ENCODE measurements around the gene GATB.

The GATB gene

GRCh38 chr4:151685303-151685702 lies 75.5 kb downstream of the GATB start:
- no peaks in the 10 kb centered on the region for H3K36me3 ChIP-seq (ENCODE audit: insufficient read depth)
- H3K9ac ChIP-seq = no peak overlapping the region
- H3K4me3 ChIP-seq (IDR thresholded peaks at IDR 0.05; ENCODE audit: insufficient read depth, low read depth, low read length) = no peak overlapping the region
- TF ChIP-seq CTCF (conservative IDR thresholded peaks at IDR 0.05; ENCODE audit: low read depth, low read length) = no peak
- no peaks in the 10 kb centered on the region for H4K20me1 ChIP-seq (ENCODE audit: insufficient read depth)
- H3K27ac ChIP-seq = no peak overlapping the region
- H2AFZ ChIP-seq (ENCODE audit: low read depth) = no peak overlapping the region
- no peaks in the 10 kb centered on the region for H3K79me2 ChIP-seq (ENCODE audit: insufficient read depth, low read depth)
- H3K27me3 ChIP-seq (ENCODE audit: insufficient read depth, low read depth) = no peaks in the 10 kb centered on the region
- H3K4me2 ChIP-seq = no peak overlapping the region
- H3K4me1 ChIP-seq (ENCODE audit: low read depth, poor library complexity, severe bottlenecking) = peaks cover 32% of the 10 kb centered on the region

- H3K4me1 ChIP-seq (ENCODE audit: low read depth, poor library complexity, severe bottlenecking) = peaks cover 3% of the 10 kb centered on the region
- TF ChIP-seq CTCF (conservative IDR thresholded peaks at IDR 0.05; ENCODE audit: low read depth, low read length) = no peak
- H3K27me3 ChIP-seq (ENCODE audit: insufficient read depth, low read depth) = no peaks in the 10 kb centered on the region
- H4K20me1 ChIP-seq (ENCODE audit: insufficient read depth) = no peaks in the 10 kb centered on the region
- H3K79me2 ChIP-seq (ENCODE audit: insufficient read depth, low read depth) = no peaks in the 10 kb centered on the region
- H3K36me3 ChIP-seq (ENCODE audit: insufficient read depth) = no peaks in the 10 kb centered on the region
- no peak overlapping the region for H2AFZ ChIP-seq (ENCODE audit: low read depth)
- no peak overlapping the region for H3K4me3 ChIP-seq (IDR thresholded peaks at IDR 0.05; ENCODE audit: insufficient read depth, low read depth, low read length)
- H3K4me2 ChIP-seq = no peak overlapping the region
- no peak overlapping the region for H3K27ac ChIP-seq
- no peak overlapping the region for H3K9ac ChIP-seq
Observed at GRCh38 chr4:151681085-151681484, 79.7 kb downstream of the GATB start.

- H3K4me3 ChIP-seq (IDR thresholded peaks at IDR 0.05; ENCODE audit: insufficient read depth, low read depth, low read length) = no peak overlapping the region
- no peaks in the 10 kb centered on the region for H4K20me1 ChIP-seq (ENCODE audit: insufficient read depth)
- no peak overlapping the region for H3K9ac ChIP-seq
- peaks cover 3% of the 10 kb centered on the region for H3K4me1 ChIP-seq (ENCODE audit: low read depth, poor library complexity, severe bottlenecking)
- H3K36me3 ChIP-seq (ENCODE audit: insufficient read depth) = no peaks in the 10 kb centered on the region
- H2AFZ ChIP-seq (ENCODE audit: low read depth) = no peak overlapping the region
- H3K27ac ChIP-seq = no peak overlapping the region
- no peak for TF ChIP-seq CTCF (conservative IDR thresholded peaks at IDR 0.05; ENCODE audit: low read depth, low read length)
- no peaks in the 10 kb centered on the region for H3K79me2 ChIP-seq (ENCODE audit: insufficient read depth, low read depth)
- no peaks in the 10 kb centered on the region for H3K27me3 ChIP-seq (ENCODE audit: insufficient read depth, low read depth)
- H3K4me2 ChIP-seq = no peak overlapping the region
Observed at GRCh38 chr4:151679231-151679630, 81.6 kb downstream of the GATB start.

- no peak overlapping the region for H2AFZ ChIP-seq (ENCODE audit: low read depth)
- no peaks in the 10 kb centered on the region for H3K79me2 ChIP-seq (ENCODE audit: insufficient read depth, low read depth)
- no peak overlapping the region for H3K9ac ChIP-seq
- no peaks in the 10 kb centered on the region for H3K36me3 ChIP-seq (ENCODE audit: insufficient read depth)
- TF ChIP-seq CTCF (conservative IDR thresholded peaks at IDR 0.05; ENCODE audit: low read depth, low read length) = no peak
- no peak overlapping the region for H3K4me2 ChIP-seq
- H4K20me1 ChIP-seq (ENCODE audit: insufficient read depth) = no peaks in the 10 kb centered on the region
- no peak overlapping the region for H3K4me3 ChIP-seq (IDR thresholded peaks at IDR 0.05; ENCODE audit: insufficient read depth, low read depth, low read length)
- no peaks in the 10 kb centered on the region for H3K27me3 ChIP-seq (ENCODE audit: insufficient read depth, low read depth)
- no peaks in the 10 kb centered on the region for H3K4me1 ChIP-seq (ENCODE audit: low read depth, poor library complexity, severe bottlenecking)
- no peak overlapping the region for H3K27ac ChIP-seq
Observed at GRCh38 chr4:151678048-151678872, 82.5 kb downstream of the GATB start.

All from KMS-11 (cell line).